K562 (cell line): ENCODE results near the gene SMYD1. TPM values are rescaled to one million over a fixed set of nuclear protein-coding genes. Genes with fewer than 3 reads are reported as not detected.

Source experiments
- ATAC-seq: fragments of 200-7000 bp; cut with Tn5 transposase; 3 replicates; pipeline ENCODE4 v1.9.1; 2020; ENCODE audit warnings: moderate library complexity
- BruUV-seq: library from RNA; stranded (reverse); fragments of 400-500 nt; replicated peaks from 2 replicates; lab custom pipeline; 2021; lab: Mats Ljungman, UMichigan
- CTCF ChIA-PET: fragments of 300-600 bp; formaldehyde crosslinking; extraction: SDS; loops from one replicate; lab custom pipeline; 2021; ENCODE audit warnings: low intra/inter-chr PET ratio; lab: Yijun Ruan, JAX
- POLR2A ChIA-PET: fragments of 300-600, 350-650 bp; sonication (Branson Sonifier 250); formaldehyde crosslinking; extraction: SDS; loops from one replicate; lab custom pipeline; 2021; ENCODE audit warnings: antibody characterized with exemption, inconsistent platforms; lab: Yijun Ruan, JAX
- DNase-seq, 4 experiments: peaks; one replicate each; pipeline versions ENCODE4 v3.0.0 to v3.0.0-alpha.2; 2011 to 2018; ENCODE audit warnings: low spot score in 3 of 4, mixed read lengths in 3 of 4; ENCODE audit errors: extremely low read depth in 1 of 4
- FAIRE-seq: peaks from 2 replicates; lab custom pipeline; 2011; peaks lifted over from hg19 to GRCh38; lab: Jason Lieb, UNC
- H2AFZ ChIP-seq: 2 replicates; pipeline ENCODE4 v1.6.0; 2011; ENCODE audit warnings: low read depth, low read length, control low read depth, inconsistent platforms
- H3K27ac ChIP-seq: fragments of 200-600 bp; 3 replicates; pipeline ENCODE4 v1.8.0; 2011; ENCODE audit warnings: low read depth, mild to moderate bottlenecking, control low read depth, inconsistent platforms, low read length, moderate library complexity, mixed read lengths; ENCODE audit errors: extremely low read depth
- H3K27me3 ChIP-seq, 2 experiments: fragments of 300-600 bp in 1 of 2; 2 replicates in 1 of 2; 3 replicates in 1 of 2; pipeline versions ENCODE4 v1.6.0 to v1.8.0; 2011; ENCODE audit warnings: inconsistent platforms in 2 of 2, low read length in 2 of 2, mild to moderate bottlenecking in 1 of 2, mixed read lengths in 1 of 2, moderate library complexity in 1 of 2; ENCODE audit not compliant: control insufficient read depth in 2 of 2, insufficient read depth in 2 of 2
- H3K36me3 ChIP-seq: fragments of 300-600 bp; 3 replicates; pipeline ENCODE4 v1.8.0; 2011; ENCODE audit warnings: mild to moderate bottlenecking, low read length, inconsistent platforms; ENCODE audit not compliant: control insufficient read depth, insufficient read depth
- H3K4me1 ChIP-seq, 2 experiments: fragments of 200-600 bp in 1 of 2; replicated peaks in 1 of 2; 2 replicates in 1 of 2; 3 replicates in 1 of 2; pipeline versions ENCODE4 v1.5.1 to v1.8.0; 2011; ENCODE audit warnings: inconsistent platforms in 2 of 2, low read length in 2 of 2, mild to moderate bottlenecking in 1 of 2, mixed read lengths in 1 of 2, moderate library complexity in 1 of 2; ENCODE audit not compliant: control insufficient read depth in 2 of 2, insufficient read depth in 2 of 2
- H3K4me2 ChIP-seq: 2 replicates; pipeline ENCODE4 v1.6.1; 2011; ENCODE audit warnings: low read length, control low read depth, inconsistent platforms, mixed read lengths; ENCODE audit not compliant: insufficient read depth
- H3K4me3 ChIP-seq: fragments of 200-600 bp; sonication (generic), shearing (Covaris generic); 2 replicates; pipeline ENCODE4 v1.5.1; 2016; ENCODE audit warnings: control low read depth, inconsistent platforms
- H3K79me2 ChIP-seq: fragments of 200-600 bp; 3 replicates; pipeline ENCODE4 v1.8.0; 2011; ENCODE audit warnings: low read length, inconsistent platforms; ENCODE audit not compliant: control insufficient read depth, insufficient read depth
- H3K9ac ChIP-seq, 2 experiments: 2 replicates each; pipeline versions ENCODE4 v1.6.0 to v1.6.1; 2011; ENCODE audit warnings: low read depth in 2 of 2, low read length in 2 of 2, control low read depth in 1 of 2, inconsistent platforms in 1 of 2, mild to moderate bottlenecking in 1 of 2, mixed read lengths in 1 of 2; ENCODE audit not compliant: insufficient read depth in 1 of 2
- H3K9me1 ChIP-seq: one replicate; pipeline ENCODE4 v1.6.0; 2011; ENCODE audit warnings: inconsistent platforms, mild to moderate bottlenecking, low read length, moderate library complexity; ENCODE audit not compliant: control insufficient read depth, insufficient read depth
- H3K9me3 ChIP-seq: replicated peaks from 2 replicates; pipeline ENCODE4 v1.5.1; 2011; ENCODE audit warnings: low read depth, low read length, inconsistent platforms; ENCODE audit not compliant: control insufficient read depth, insufficient read depth
- H4K20me1 ChIP-seq: replicated peaks from 2 replicates; pipeline ENCODE4 v1.6.1; 2011; ENCODE audit warnings: low read length, inconsistent platforms, mixed read lengths; ENCODE audit not compliant: control insufficient read depth, insufficient read depth
- BRD9 ChIP-seq: fragments of 450-650 bp; IDR thresholded peaks from 2 replicates; pipeline ENCODE4 v1.6.1; 2018; ENCODE audit warnings: low read depth; ENCODE audit not compliant: partially characterized antibody
- NR4A1 ChIP-seq, 2 experiments: fragments of 250-450 bp in 1 of 2; fragments of 450-650 bp in 1 of 2; sonication (Bioruptor Pico) in 1 of 2; IDR thresholded peaks; 2 replicates each; pipeline versions ENCODE4 v1.4.0 to v1.6.1; 2016 to 2020; ENCODE audit warnings: mild to moderate bottlenecking in 2 of 2, missing compliant biosample characterization in 1 of 2, missing genetic modification characterization in 1 of 2, moderate library complexity in 1 of 2
- POLR2A ChIP-seq: fragments of 450-650 bp; conservative IDR thresholded peaks from 2 replicates; pipeline ENCODE4 v1.6.1; 2016
- TEAD1 ChIP-seq, 2 experiments: fragments of 450-650 bp in 1 of 2; sonication (generic) in 1 of 2; formaldehyde crosslinking; IDR thresholded peaks; 2 replicates each; pipeline versions ENCODE4 v1.4.0 to v1.8.0; 2020 to 2022; ENCODE audit warnings: mild to moderate bottlenecking in 2 of 2, missing genetic modification reagents in 1 of 2
- TEAD2 ChIP-seq: fragments of 450-650 bp; IDR thresholded peaks from 2 replicates; pipeline ENCODE4 v1.6.1; 2016; ENCODE audit warnings: missing genetic modification characterization, control low read depth, missing compliant biosample characterization
- ZNF184 ChIP-seq: sonication (generic); formaldehyde crosslinking; IDR thresholded peaks from 2 replicates; pipeline ENCODE4 v1.5.0; 2020; ENCODE audit warnings: missing genetic modification reagents
- ZNF57 ChIP-seq: fragments of 450-650 bp; formaldehyde crosslinking; IDR thresholded peaks from 2 replicates; pipeline ENCODE4 v1.4.0; 2020; ENCODE audit warnings: mild to moderate bottlenecking, moderate library complexity
- WGBS: fragments of 100-300 bp; shearing (Covaris generic); methylation state at CpG from one replicate; pipeline ENCODE4 v1.1.6; 2016; ENCODE audit warnings: low coverage, mixed read lengths; ENCODE audit not compliant: insufficient coverage; ENCODE audit errors: missing lambda C conversion rate; 5-methylcytosine and 5-hydroxymethylcytosine counted together
- in situ Hi-C: fragments of 300-500 bp; cut with MboI; formaldehyde crosslinking; loops from 4 replicates; pipeline ENCODE4 v1.15.0; 2018; ENCODE audit warnings: inconsistent platforms, mixed read lengths
- intact Hi-C: fragments of 100-400 bp; cut with micrococcal nuclease; formaldehyde crosslinking; loops from 2 replicates; pipeline ENCODE4 v1.14.2; 2022
- polyA plus RNA-seq, 8 experiments: library from polyadenylated mRNA; depleted of rRNA in 4 of 8; stranded (reverse) in 5 of 8; unstranded in 3 of 8; fragments of >200 nt; fragmentation: Nextera tagmentation in 2 of 8; fragmentation: Illumina TruSeq in 1 of 8; extraction: Ambion mirVana in 2 of 8; extraction: Trizol in 1 of 8; gene quantifications; 2 replicates each; pipeline versions ENCODE4 v1.2.1 to v1.2.3, GENCODE V29; 2011 to 2014; ENCODE audit warnings: inconsistent platforms in 1 of 8, missing spikeins in 1 of 8
- total RNA-seq, 7 experiments: library from RNA; depleted of rRNA in 6 of 7; stranded (reverse); fragments of >200 nt in 6 of 7; fragmentation: Illumina TruSeq in 2 of 7; extraction: Trizol in 2 of 7; gene quantifications; 2 replicates each; pipeline versions ENCODE4 v1.2.1 to v1.2.3, GENCODE V29; 2011 to 2021; ENCODE audit warnings: low replicate concordance in 1 of 7
- TF ChIP-seq, protein P1 (sequence below): sonication (generic); formaldehyde crosslinking; IDR thresholded peaks from 2 replicates; pipeline ENCODE4 v1.8.0; 2022; ENCODE audit warnings: mild to moderate bottlenecking, missing genetic modification reagents
- TF ChIP-seq, protein P2 (sequence below): sonication (generic); formaldehyde crosslinking; IDR thresholded peaks from 2 replicates; pipeline ENCODE4 v1.8.0; 2022; ENCODE audit warnings: mild to moderate bottlenecking, missing genetic modification reagents

SMYD1 gene
- total and polyA plus RNA-seq, 9 of the 15 experiments (the other 6 are each of a cell fraction or from before 2014, with no cell fraction given) = not detected

DNA sequence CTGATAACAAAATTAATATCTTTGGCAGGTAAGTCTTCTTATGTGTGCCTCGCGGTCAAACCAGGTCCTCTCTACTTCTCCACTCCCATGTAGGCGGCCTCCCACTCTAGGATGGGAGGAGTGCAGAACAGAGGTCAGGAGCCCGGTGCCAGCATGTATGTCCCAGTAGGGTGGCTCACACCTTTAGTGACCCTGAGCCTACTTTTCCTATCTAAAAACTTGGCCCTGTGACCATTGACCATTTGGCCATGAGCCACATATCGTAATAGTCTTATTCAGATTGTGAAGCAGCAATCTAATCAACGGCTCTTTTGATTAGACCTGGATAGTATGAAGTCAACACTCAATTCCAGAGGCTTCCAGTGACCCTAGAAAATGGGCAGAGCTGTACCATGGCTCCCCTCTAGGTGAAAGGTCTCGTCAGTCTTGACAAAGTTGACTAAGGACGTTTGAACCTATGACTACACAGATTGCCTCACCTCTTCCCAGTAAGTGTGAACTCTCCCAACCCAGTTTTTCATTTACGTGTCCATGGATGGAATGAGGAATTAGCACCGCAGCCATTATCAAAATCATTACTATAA is 77.4 kb downstream of the SMYD1 start:
- Histone ChIP-seq H3K4me2 (no peak overlapping the region), H2AFZ (no peak overlapping the region), H3K4me1 (no peaks in the 10 kb centered on the region), H3K79me2 (no peaks in the 10 kb centered on the region), H3K27me3 (peaks cover 0 to 3% of the 10 kb centered on the region in 2 experiments; a peak in 1 of 5 replicates), H3K9me3 (no peaks in the 10 kb centered on the region), H3K4me3 (no peak overlapping the region), H3K9ac (no peak overlapping the region), H3K9me1 (no peaks in the 10 kb centered on the region), H4K20me1 (no peaks in the 10 kb centered on the region), H3K36me3 (no peaks in the 10 kb centered on the region), H3K27ac (no peak overlapping the region)
- ATAC-seq (no peak), FAIRE-seq (no peak), DNase-seq (no peak)
- under 1% methylated on average over 10 of the region's 10 CpGs for WGBS
- CTCF ChIA-PET = no interaction called here
- intact Hi-C loops (no loop called here), in situ Hi-C loops (no loop called here)
- no TSS peak for BruUV-seq
- TF ChIP-seq ZNF184 (CRISPR knock-in tag) (no peak), TEAD2 (no peak), ZNF57 (CRISPR knock-in tag) (no peak), TEAD1 (CRISPR knock-in tag; IDR thresholded peaks at IDR 0.05) (no peak), BRD9 (no peak), NR4A1 (CRISPR knock-in tag; IDR thresholded peaks at IDR 0.05) (no peak), NR4A1 (tag; IDR thresholded peaks at IDR 0.05) (no peak), POLR2A (no peak)
- TF ChIP-seq, protein P1, sequence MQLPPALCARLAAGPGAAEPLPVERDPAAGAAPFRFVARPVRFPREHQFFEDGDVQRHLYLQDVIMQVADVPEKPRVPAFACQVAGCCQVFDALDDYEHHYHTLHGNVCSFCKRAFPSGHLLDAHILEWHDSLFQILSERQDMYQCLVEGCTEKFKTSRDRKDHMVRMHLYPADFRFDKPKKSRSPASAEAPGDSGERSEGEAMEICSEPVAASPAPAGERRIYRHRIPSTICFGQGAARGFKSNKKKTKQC (CRISPR knock-in tag) = no peak
- TF ChIP-seq, protein P2, sequence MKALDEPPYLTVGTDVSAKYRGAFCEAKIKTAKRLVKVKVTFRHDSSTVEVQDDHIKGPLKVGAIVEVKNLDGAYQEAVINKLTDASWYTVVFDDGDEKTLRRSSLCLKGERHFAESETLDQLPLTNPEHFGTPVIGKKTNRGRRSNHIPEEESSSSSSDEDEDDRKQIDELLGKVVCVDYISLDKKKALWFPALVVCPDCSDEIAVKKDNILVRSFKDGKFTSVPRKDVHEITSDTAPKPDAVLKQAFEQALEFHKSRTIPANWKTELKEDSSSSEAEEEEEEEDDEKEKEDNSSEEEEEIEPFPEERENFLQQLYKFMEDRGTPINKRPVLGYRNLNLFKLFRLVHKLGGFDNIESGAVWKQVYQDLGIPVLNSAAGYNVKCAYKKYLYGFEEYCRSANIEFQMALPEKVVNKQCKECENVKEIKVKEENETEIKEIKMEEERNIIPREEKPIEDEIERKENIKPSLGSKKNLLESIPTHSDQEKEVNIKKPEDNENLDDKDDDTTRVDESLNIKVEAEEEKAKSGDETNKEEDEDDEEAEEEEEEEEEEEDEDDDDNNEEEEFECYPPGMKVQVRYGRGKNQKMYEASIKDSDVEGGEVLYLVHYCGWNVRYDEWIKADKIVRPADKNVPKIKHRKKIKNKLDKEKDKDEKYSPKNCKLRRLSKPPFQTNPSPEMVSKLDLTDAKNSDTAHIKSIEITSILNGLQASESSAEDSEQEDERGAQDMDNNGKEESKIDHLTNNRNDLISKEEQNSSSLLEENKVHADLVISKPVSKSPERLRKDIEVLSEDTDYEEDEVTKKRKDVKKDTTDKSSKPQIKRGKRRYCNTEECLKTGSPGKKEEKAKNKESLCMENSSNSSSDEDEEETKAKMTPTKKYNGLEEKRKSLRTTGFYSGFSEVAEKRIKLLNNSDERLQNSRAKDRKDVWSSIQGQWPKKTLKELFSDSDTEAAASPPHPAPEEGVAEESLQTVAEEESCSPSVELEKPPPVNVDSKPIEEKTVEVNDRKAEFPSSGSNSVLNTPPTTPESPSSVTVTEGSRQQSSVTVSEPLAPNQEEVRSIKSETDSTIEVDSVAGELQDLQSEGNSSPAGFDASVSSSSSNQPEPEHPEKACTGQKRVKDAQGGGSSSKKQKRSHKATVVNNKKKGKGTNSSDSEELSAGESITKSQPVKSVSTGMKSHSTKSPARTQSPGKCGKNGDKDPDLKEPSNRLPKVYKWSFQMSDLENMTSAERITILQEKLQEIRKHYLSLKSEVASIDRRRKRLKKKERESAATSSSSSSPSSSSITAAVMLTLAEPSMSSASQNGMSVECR (CRISPR knock-in tag) = no peak
- POLR2A ChIA-PET = interaction anchor here (0.9 kb wide), 1 partner anchor 90 kb away, joined by 3 read pairs; no protein-coding TSS in a partner anchor
